ENCODE measurements around the gene GUCD1. TPM values are rescaled to one million over a fixed set of nuclear protein-coding genes. Genes with fewer than 3 reads are reported as not detected.

GUCD1 gene
- total and polyA plus RNA-seq, 2 of the 13 experiments (the other 11 are each of a cell fraction or from before 2014, with no cell fraction given): 128 to 245 TPM

DNA sequence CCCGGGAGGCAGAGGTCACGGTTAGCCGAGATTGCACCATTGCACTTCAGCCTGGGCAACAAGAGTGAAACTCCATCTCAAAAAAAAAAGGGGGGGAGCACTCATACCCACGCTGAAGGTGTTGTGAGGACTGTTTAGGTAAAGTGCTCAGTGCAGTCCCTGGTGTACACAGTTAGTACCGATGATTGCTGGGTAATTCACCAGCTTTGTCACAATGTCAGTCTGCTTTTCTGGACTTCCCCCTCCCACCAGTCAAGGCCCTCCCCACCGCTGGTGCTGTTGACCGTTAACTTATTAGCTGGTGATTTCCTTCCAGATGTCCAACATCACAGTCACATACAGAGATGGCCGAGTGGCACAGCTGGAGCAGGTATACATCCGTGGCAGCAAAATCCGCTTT is 12.7 kb upstream of the GUCD1 start:
- peaks cover 30 to 61% of the 10 kb centered on the region in 2 experiments for H3K36me3 ChIP-seq (replicated peaks in 1 of 2; ENCODE audit: control insufficient read depth in 1 of 2, insufficient read depth in 2 of 2, low read length in 2 of 2)
- peaks cover 87% of the 10 kb centered on the region for H3K4me1 ChIP-seq (ENCODE audit: insufficient read depth, low read length)
- H3K27me3 ChIP-seq (ENCODE audit: control insufficient read depth in 1 of 2, insufficient read depth in 2 of 2, low read length in 2 of 2): no peaks in the 10 kb centered on the region
- FAIRE-seq: no peak
- ChIA-PET POLR2A (interaction anchor here (0.6 to 7.9 kb wide), 6 partner anchors 9 to 25 kb away, joined by 3 to 75 read pairs (median 4); partner anchors contain the start of genes GUCD1, LRRC75B and SNRPD3), CTCF (ENCODE audit: low intra/inter-chr PET ratio, low total read pairs) (no interaction called here)
- WGBS (ENCODE audit: low lambda C conversion rate): 91% methylated on average over 10 of the region's 10 CpGs
- no peaks in the 10 kb centered on the region for H3K9me3 ChIP-seq (ENCODE audit: low read length)
- H4K20me1 ChIP-seq (ENCODE audit: insufficient read depth, low read length): peaks cover 17% of the 10 kb centered on the region; the same call in 1 of the 2 replicates
- in situ Hi-C loops (cut with HindIII; ENCODE audit: extremely low pct_ligation_motif_present, low pct_unique_long_range_greater_than_20kb): no loop called here
- ATAC-seq: no peak
- peaks cover 55% of the 10 kb centered on the region for H3K79me2 ChIP-seq (ENCODE audit: insufficient read depth, low read length)
- no peak overlapping the region for H2AFZ ChIP-seq (ENCODE audit: low read length)
- intact Hi-C loops (cut with micrococcal nuclease; ENCODE audit: unreplicated experiment): no loop called here
- no peak overlapping the region for H3K4me2 ChIP-seq (ENCODE audit: low read depth, low read length)
- no peak for DNase-seq (ENCODE audit: low spot score)
- no TSS peak for BruUV-seq (replicated peaks)
- H3K9ac ChIP-seq (ENCODE audit: insufficient read depth, low read depth, low read length): no peak overlapping the region
- H3K27ac ChIP-seq (ENCODE audit: extremely low read length, insufficient read depth, low read length): no peak overlapping the region
- H3K4me3 ChIP-seq (replicated peaks in 1 of 3; ENCODE audit: insufficient read depth in 1 of 3, low read depth in 2 of 3, low read length in 3 of 3): no peak overlapping the region
- TF ChIP-seq, protein P1, sequence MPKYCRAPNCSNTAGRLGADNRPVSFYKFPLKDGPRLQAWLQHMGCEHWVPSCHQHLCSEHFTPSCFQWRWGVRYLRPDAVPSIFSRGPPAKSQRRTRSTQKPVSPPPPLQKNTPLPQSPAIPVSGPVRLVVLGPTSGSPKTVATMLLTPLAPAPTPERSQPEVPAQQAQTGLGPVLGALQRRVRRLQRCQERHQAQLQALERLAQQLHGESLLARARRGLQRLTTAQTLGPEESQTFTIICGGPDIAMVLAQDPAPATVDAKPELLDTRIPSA (CRISPR knock-in tag; IDR thresholded peaks at IDR 0.05; ENCODE audit: borderline replicate concordance): no peak
- TF ChIP-seq MTA1 (CRISPR knock-in tag; IDR thresholded peaks at IDR 0.05; ENCODE audit: borderline replicate concordance) (no peak), ZBTB3 (CRISPR knock-in tag; IDR thresholded peaks at IDR 0.05; ENCODE audit: borderline replicate concordance, low read depth) (no peak), TERF1 (CRISPR knock-in tag; IDR thresholded peaks at IDR 0.05) (no peak), ZNF839 (CRISPR knock-in tag; IDR thresholded peaks at IDR 0.05; ENCODE audit: borderline replicate concordance) (no peak), ZBTB20 (CRISPR knock-in tag; IDR thresholded peaks at IDR 0.05; ENCODE audit: borderline replicate concordance, low read depth) (no peak), CREBL2 (CRISPR knock-in tag; IDR thresholded peaks at IDR 0.05; ENCODE audit: borderline replicate concordance) (no peak), ZNF317 (CRISPR knock-in tag; IDR thresholded peaks at IDR 0.05) (no peak)
- TF ChIP-seq, protein P2, sequence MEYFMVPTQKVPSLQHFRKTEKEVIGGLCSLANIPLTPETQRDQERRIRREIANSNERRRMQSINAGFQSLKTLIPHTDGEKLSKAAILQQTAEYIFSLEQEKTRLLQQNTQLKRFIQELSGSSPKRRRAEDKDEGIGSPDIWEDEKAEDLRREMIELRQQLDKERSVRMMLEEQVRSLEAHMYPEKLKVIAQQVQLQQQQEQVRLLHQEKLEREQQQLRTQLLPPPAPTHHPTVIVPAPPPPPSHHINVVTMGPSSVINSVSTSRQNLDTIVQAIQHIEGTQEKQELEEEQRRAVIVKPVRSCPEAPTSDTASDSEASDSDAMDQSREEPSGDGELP (IDR thresholded peaks at IDR 0.05; ENCODE audit: borderline replicate concordance, low read depth): no peak
- TF ChIP-seq, protein P3, sequence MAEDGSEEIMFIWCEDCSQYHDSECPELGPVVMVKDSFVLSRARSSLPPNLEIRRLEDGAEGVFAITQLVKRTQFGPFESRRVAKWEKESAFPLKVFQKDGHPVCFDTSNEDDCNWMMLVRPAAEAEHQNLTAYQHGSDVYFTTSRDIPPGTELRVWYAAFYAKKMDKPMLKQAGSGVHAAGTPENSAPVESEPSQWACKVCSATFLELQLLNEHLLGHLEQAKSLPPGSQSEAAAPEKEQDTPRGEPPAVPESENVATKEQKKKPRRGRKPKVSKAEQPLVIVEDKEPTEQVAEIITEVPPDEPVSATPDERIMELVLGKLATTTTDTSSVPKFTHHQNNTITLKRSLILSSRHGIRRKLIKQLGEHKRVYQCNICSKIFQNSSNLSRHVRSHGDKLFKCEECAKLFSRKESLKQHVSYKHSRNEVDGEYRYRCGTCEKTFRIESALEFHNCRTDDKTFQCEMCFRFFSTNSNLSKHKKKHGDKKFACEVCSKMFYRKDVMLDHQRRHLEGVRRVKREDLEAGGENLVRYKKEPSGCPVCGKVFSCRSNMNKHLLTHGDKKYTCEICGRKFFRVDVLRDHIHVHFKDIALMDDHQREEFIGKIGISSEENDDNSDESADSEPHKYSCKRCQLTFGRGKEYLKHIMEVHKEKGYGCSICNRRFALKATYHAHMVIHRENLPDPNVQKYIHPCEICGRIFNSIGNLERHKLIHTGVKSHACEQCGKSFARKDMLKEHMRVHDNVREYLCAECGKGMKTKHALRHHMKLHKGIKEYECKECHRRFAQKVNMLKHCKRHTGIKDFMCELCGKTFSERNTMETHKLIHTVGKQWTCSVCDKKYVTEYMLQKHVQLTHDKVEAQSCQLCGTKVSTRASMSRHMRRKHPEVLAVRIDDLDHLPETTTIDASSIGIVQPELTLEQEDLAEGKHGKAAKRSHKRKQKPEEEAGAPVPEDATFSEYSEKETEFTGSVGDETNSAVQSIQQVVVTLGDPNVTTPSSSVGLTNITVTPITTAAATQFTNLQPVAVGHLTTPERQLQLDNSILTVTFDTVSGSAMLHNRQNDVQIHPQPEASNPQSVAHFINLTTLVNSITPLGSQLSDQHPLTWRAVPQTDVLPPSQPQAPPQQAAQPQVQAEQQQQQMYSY (CRISPR knock-in tag; IDR thresholded peaks at IDR 0.05): no peak
